ENCODE measurements around the gene COL10A1. TPM values are rescaled to one million over a fixed set of nuclear protein-coding genes. Genes with fewer than 3 reads are reported as not detected.

Gene COL10A1
- total and polyA plus RNA-seq, 10 of the 15 experiments (the other 5 are each of a cell fraction or from before 2014, with no cell fraction given) = 0.02 to 0.33 (median 0.06) TPM; not detected in 5

GRCh38 chr6:116073765-116074440, 52.0 kb downstream of the COL10A1 start:
- no peak for DNase-seq (ENCODE audit: low read depth, low spot score)
- Histone ChIP-seq H3K27me3 (replicated peaks in 1 of 2; ENCODE audit: control insufficient read depth in 2 of 2, insufficient read depth in 2 of 2, low read length in 1 of 2) (no peaks in the 10 kb centered on the region), H3K4me1 (ENCODE audit: control insufficient read depth, insufficient read depth, low read length) (no peaks in the 10 kb centered on the region), H3K9ac (ENCODE audit: control insufficient read depth, insufficient read depth, low read length) (no peak overlapping the region), H3K4me2 (ENCODE audit: control insufficient read depth, insufficient read depth) (no peak overlapping the region), H3K79me2 (ENCODE audit: control insufficient read depth, insufficient read depth, low read length) (no peaks in the 10 kb centered on the region), H3K36me3 (ENCODE audit: control insufficient read depth in 2 of 2, insufficient read depth in 2 of 2, low read length in 1 of 2) (no peaks in the 10 kb centered on the region), H4K20me1 (ENCODE audit: control insufficient read depth, insufficient read depth) (no peaks in the 10 kb centered on the region), H3K9me3 (replicated peaks; ENCODE audit: control insufficient read depth, insufficient read depth, low read length) (no peaks in the 10 kb centered on the region), H3K27ac (ENCODE audit: control insufficient read depth, insufficient read depth) (no peak overlapping the region), H3K4me3 (no peak overlapping the region), H2AFZ (ENCODE audit: control insufficient read depth, low read depth, low read length) (no peak overlapping the region)
- ChIA-PET POLR2A (interaction anchor here (0.9 to 1.0 kb wide), 2 partner anchors 9 to 11 kb away, joined by 3 to 4 read pairs; no protein-coding TSS in a partner anchor), CTCF (interaction anchor here (0.7 to 1.4 kb wide), 6 partner anchors 13 to 178 kb away, joined by 3 to 5 read pairs (median 4); partner anchors contain the start of genes FRK and NT5DC1), SMC1A (ENCODE audit: uncharacterized antibody, unreplicated experiment) (interaction anchor here (0.8 to 8.6 kb wide), 7 partner anchors 9 to 68 kb away, joined by 3 to 68 read pairs (median 3); partner anchors contain the start of gene FRK), RAD21 (ENCODE audit: unreplicated experiment) (interaction anchor here (0.9 kb wide), 1 partner anchor 12 kb away, joined by 3 read pairs; no protein-coding TSS in a partner anchor)
- ATAC-seq = no peak
- in situ Hi-C loops (cut with MboI) (no loop called here), intact Hi-C loops (cut with micrococcal nuclease; ENCODE audit: unreplicated experiment) (no loop called here)
- no TSS peak for BruUV-seq (replicated peaks)
- no peak for FAIRE-seq
- WGBS (ENCODE audit: insufficient coverage, insufficient replicate concordance, low lambda C conversion rate, missing lambda C conversion rate) = 100% methylated on average over 2 of the region's 2 CpGs
- TF ChIP-seq EZH2 (IDR thresholded peaks at IDR 0.05; ENCODE audit: borderline replicate concordance, control insufficient read depth, low read depth, low read length) (no peak), WRNIP1 (IDR thresholded peaks at IDR 0.05; ENCODE audit: borderline replicate concordance, low read depth, low read length) (no peak), USF2 (IDR thresholded peaks at IDR 0.05; ENCODE audit: borderline replicate concordance, low read depth, low read length) (no peak), CUX1 (IDR thresholded peaks at IDR 0.05; ENCODE audit: insufficient replicate concordance, low read depth, low read length) (no peak), ZNF217 (IDR thresholded peaks at IDR 0.05) (no peak), RAD21 (IDR thresholded peaks at IDR 0.05; ENCODE audit: insufficient read depth, low read depth, low read length) (no peak), SUZ12 (IDR thresholded peaks at IDR 0.05; ENCODE audit: unreplicated experiment) (no peak), IKZF2 (IDR thresholded peaks at IDR 0.05) (no peak), ZBTB40 (IDR thresholded peaks at IDR 0.05; ENCODE audit: borderline replicate concordance) (no peak)
- TF ChIP-seq, protein P1, sequence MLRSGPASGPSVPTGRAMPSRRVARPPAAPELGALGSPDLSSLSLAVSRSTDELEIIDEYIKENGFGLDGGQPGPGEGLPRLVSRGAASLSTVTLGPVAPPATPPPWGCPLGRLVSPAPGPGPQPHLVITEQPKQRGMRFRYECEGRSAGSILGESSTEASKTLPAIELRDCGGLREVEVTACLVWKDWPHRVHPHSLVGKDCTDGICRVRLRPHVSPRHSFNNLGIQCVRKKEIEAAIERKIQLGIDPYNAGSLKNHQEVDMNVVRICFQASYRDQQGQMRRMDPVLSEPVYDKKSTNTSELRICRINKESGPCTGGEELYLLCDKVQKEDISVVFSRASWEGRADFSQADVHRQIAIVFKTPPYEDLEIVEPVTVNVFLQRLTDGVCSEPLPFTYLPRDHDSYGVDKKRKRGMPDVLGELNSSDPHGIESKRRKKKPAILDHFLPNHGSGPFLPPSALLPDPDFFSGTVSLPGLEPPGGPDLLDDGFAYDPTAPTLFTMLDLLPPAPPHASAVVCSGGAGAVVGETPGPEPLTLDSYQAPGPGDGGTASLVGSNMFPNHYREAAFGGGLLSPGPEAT (IDR thresholded peaks at IDR 0.05; ENCODE audit: low read depth) = no peak
